Ascending aorta (tissue), 2 donors: ENCODE results near the gene ATAD1. TPM values are rescaled to one million over a fixed set of nuclear protein-coding genes. Genes with fewer than 3 reads are reported as not detected.

Experiments used
- DNase-seq, 2 donors: peaks; one replicate each; pipeline ENCODE4 v3.0.0-alpha.2; 2019; ENCODE audit warnings: low spot score in 2 of 2
- H3K27ac ChIP-seq, 2 donors: fragments of 200-600 bp; sonication (generic); one replicate each; pipeline ENCODE4 v1.5.1; 2016 to 2017; ENCODE audit warnings: mild to moderate bottlenecking in 1 of 2
- H3K27me3 ChIP-seq: fragments of 200-600 bp; sonication (generic); one replicate; pipeline ENCODE4 v1.5.1; 2017
- H3K36me3 ChIP-seq, 2 donors: fragments of 200-600 bp; sonication (generic); one replicate each; pipeline ENCODE4 v1.5.1; 2016
- H3K4me1 ChIP-seq, 2 donors: fragments of 200-600 bp; sonication (generic); one replicate each; pipeline ENCODE4 v1.5.1; 2016 to 2017; ENCODE audit warnings: mild to moderate bottlenecking in 1 of 2
- H3K4me3 ChIP-seq, 2 donors: fragments of 200-600 bp; sonication (generic); one replicate each; pipeline ENCODE4 v1.5.1; 2016 to 2017; ENCODE audit warnings: mild to moderate bottlenecking in 1 of 2
- H3K9me3 ChIP-seq, 2 donors: fragments of 200-600 bp; sonication (generic); one replicate each; pipeline ENCODE4 v1.5.1; 2016
- intact Hi-C: fragments of 100-400 bp; cut with DNase I; formaldehyde crosslinking; loops from one replicate; pipeline ENCODE4 v1.15.1; 2023
- total RNA-seq: library from RNA; depleted of rRNA; stranded (reverse); fragments of >200 nt; gene quantifications from one replicate; pipeline ENCODE4 v1.1.0, GENCODE V29; 2016
- TF ChIP-seq, protein P1 (sequence below), 3 experiments: fragments of 200-600 bp in 2 of 3; fragments of 450-650 bp in 1 of 3; sonication (generic) in 2 of 3; IDR thresholded peaks; one replicate each; pipeline ENCODE4 v1.5.1; 2016 to 2019; ENCODE audit warnings: antibody characterized with exemption in 3 of 3, mild to moderate bottlenecking in 1 of 3, moderate library complexity in 1 of 3

The ATAD1 gene
- total RNA-seq, 1 donor from 2014 or later, result 22.1 TPM

DNA sequence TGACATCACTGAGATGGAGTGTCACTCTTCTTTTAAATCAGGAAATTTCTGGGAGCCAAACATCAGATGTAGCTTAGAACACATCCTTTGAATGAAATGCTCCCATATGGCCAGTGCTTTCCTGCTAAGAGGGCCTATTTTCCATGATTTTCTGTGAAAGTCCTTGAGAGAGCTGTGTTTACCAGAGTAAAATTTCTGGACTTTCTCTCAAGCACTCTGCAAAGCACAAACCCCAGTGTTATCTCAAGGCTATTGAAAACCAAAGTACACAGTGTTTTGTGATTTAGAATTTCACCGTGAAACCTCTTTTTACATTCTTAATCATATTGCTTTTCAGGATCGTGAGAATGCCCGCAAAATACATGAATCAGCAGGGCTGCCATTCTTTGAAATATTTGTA is 104.3 kb downstream of the ATAD1 start:
- H3K4me3 ChIP-seq, result no peak overlapping the region
- no peaks in the 10 kb centered on the region for H3K4me1 ChIP-seq
- H3K9me3 ChIP-seq, result no peaks in the 10 kb centered on the region
- no peak for DNase-seq
- intact Hi-C loops, result no loop called here
- TF ChIP-seq, protein P1, sequence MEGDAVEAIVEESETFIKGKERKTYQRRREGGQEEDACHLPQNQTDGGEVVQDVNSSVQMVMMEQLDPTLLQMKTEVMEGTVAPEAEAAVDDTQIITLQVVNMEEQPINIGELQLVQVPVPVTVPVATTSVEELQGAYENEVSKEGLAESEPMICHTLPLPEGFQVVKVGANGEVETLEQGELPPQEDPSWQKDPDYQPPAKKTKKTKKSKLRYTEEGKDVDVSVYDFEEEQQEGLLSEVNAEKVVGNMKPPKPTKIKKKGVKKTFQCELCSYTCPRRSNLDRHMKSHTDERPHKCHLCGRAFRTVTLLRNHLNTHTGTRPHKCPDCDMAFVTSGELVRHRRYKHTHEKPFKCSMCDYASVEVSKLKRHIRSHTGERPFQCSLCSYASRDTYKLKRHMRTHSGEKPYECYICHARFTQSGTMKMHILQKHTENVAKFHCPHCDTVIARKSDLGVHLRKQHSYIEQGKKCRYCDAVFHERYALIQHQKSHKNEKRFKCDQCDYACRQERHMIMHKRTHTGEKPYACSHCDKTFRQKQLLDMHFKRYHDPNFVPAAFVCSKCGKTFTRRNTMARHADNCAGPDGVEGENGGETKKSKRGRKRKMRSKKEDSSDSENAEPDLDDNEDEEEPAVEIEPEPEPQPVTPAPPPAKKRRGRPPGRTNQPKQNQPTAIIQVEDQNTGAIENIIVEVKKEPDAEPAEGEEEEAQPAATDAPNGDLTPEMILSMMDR (IDR thresholded peaks at IDR 0.05), result no peak
- H3K27me3 ChIP-seq, result no peaks in the 10 kb centered on the region
- H3K27ac ChIP-seq, result no peak overlapping the region
- peaks cover 14% of the 10 kb centered on the region in 2 donors for H3K36me3 ChIP-seq

DNA sequence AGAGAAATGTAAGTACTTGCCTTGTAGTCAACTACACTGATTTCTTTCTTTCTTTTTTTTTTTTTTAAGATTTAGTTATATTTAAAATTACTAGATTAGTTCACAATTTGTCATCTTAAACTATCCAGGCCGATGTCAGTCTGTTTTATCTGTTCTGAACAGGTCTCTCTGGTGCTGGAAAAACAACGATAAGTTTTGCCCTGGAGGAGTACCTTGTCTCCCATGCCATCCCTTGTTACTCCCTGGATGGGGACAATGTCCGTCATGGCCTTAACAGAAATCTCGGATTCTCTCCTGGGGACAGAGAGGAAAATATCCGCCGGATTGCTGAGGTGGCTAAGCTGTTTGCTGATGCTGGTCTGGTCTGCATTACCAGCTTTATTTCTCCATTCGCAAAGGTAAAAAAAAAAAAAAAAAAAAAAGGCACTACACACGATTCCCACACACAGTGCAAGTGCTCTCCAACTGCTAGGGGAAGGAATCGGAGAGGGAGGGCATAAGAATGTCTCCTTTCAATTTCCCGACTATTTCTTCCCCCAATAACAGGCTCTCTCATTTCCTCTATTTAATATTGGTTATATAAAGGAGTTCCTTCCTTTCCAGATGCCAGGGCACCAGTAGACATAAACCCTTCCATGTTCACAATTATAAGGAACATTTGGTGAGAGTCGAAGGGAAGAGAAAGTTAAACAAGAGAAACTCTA is 105.0 kb downstream of the ATAD1 start:
- intact Hi-C loops, result no loop called here
- no peak overlapping the region for H3K4me3 ChIP-seq
- H3K4me1 ChIP-seq, result no peaks in the 10 kb centered on the region
- H3K36me3 ChIP-seq, result peaks cover 14% of the 10 kb centered on the region in 2 donors
- no peaks in the 10 kb centered on the region for H3K27me3 ChIP-seq
- TF ChIP-seq, protein P1 (IDR thresholded peaks at IDR 0.05), result no peak
- DNase-seq, result no peak
- no peak overlapping the region for H3K27ac ChIP-seq
- no peaks in the 10 kb centered on the region for H3K9me3 ChIP-seq

DNA sequence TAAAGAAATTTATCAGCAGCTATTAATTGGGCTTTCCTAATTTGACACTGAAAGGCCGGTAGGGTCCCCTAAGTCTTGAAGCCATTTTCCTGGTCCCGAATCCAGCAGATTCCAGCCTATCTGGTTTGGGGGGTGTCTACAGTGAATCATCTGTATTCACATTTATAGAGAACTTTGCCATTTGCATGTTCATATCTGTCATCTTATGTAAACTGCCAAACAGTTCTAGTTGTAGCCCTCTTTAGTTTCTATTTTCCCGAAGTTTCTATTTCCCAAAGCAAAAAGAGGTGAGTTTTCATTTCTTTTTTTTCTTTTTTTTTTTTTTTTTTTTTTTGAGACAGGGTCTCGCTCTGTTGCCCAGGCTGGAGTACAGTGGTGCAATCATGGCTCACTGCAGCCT is 110.8 kb downstream of the ATAD1 start:
- TF ChIP-seq, protein P1 (IDR thresholded peaks at IDR 0.05), result no peak
- H3K27me3 ChIP-seq, result no peaks in the 10 kb centered on the region
- H3K36me3 ChIP-seq, result peaks cover 8 to 10% of the 10 kb centered on the region in 2 donors
- H3K9me3 ChIP-seq, result no peaks in the 10 kb centered on the region
- no peak overlapping the region for H3K4me3 ChIP-seq
- H3K27ac ChIP-seq, result no peak overlapping the region
- no peak for DNase-seq
- intact Hi-C loops, result no loop called here
- H3K4me1 ChIP-seq, result no peaks in the 10 kb centered on the region

DNA sequence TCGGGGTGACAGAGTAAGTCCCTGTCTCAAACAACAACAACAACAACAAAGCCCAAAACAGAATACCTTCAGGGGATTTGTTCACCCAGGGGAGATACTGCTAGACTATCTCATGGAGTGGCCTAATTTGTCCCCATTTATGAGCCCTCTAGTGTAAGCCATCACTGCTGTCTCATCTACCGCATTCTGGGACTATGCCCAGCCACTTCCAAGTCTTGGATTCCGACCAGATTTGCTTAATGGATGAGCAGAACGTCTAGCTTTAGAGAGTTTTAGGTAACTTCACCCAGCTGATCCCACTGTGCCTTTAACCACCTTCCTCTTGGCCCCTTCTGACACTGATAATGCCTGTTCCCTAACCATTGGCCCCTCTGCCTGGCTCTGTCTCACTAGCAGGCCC is 111.3 kb downstream of the ATAD1 start:
- peaks cover 8 to 10% of the 10 kb centered on the region in 2 donors for H3K36me3 ChIP-seq
- intact Hi-C loops, result no loop called here
- H3K4me3 ChIP-seq, result no peak overlapping the region
- no peaks in the 10 kb centered on the region for H3K4me1 ChIP-seq
- no peaks in the 10 kb centered on the region for H3K27me3 ChIP-seq
- DNase-seq, result no peak
- H3K9me3 ChIP-seq, result no peaks in the 10 kb centered on the region
- TF ChIP-seq, protein P1 (IDR thresholded peaks at IDR 0.05), result no peak
- no peak overlapping the region for H3K27ac ChIP-seq

DNA sequence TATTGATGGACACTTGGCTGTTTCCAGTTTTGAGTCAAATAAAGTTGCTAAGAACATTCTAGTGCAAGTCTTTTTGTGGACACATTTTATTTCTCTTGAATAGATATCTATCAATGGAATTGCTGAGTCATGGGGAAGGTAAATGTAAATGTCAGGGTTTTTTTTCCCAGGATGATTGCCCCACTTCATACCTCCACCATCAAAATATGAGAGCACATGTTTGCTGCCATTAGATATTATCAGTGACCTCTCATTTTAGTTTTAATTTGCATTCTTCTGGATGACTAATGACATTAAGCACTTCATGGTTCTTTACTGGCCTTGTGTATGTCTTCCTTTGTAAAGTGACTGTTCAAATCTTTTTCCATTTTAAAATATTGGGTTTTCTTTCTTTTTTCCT is 112.7 kb downstream of the ATAD1 start:
- Histone ChIP-seq H3K9me3 (no peaks in the 10 kb centered on the region), H3K4me3 (no peak overlapping the region), H3K36me3 (peaks cover 1 to 8% of the 10 kb centered on the region in 2 donors), H3K4me1 (no peaks in the 10 kb centered on the region), H3K27me3 (no peaks in the 10 kb centered on the region), H3K27ac (no peak overlapping the region)
- TF ChIP-seq, protein P1 (IDR thresholded peaks at IDR 0.05), result no peak
- no peak for DNase-seq
- intact Hi-C loops, result no loop called here
